HG02588 (cell line): ENCODE measurements around the gene ARHGEF28.

Experiments
- ATAC-seq: cut with Tn5 transposase; IDR thresholded peaks from one replicate; pipeline ENCODE4 v1.9.1; 2021; ENCODE audit warnings: mild to moderate bottlenecking, moderate library complexity; ENCODE audit not compliant: unreplicated experiment

Gene ARHGEF28

GRCh38 chr5:73652391-73652790, 26.4 kb downstream of the ARHGEF28 start:
- no peak for ATAC-seq

GRCh38 chr5:73654171-73654811, 28.3 kb downstream of the ARHGEF28 start:
- ATAC-seq, result peak; percentile 56

DNA sequence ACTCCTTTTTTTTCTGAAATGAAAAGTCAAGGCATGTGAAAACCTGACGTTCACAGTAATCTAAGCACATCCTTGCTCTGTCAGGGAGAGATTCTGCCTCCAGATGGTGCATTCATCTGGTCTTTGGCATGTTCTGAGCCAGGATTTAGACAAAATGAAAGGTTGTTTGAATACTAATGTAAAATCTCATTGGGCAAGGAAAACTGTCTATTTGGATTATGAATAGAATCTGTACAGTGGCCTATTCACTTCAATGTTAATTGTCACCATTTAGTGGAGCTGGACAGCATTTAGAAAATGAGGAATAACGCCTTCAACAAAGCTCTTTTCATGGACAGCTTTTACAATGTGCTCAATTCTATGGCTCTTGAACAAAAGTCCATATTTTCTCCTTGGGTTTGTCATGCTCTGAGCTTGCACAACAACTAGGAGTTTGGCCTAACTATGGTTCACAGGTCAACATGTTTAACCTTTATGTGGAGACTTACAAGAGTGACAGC, 28.9 kb downstream of the ARHGEF28 start:
- ATAC-seq, result no peak

DNA sequence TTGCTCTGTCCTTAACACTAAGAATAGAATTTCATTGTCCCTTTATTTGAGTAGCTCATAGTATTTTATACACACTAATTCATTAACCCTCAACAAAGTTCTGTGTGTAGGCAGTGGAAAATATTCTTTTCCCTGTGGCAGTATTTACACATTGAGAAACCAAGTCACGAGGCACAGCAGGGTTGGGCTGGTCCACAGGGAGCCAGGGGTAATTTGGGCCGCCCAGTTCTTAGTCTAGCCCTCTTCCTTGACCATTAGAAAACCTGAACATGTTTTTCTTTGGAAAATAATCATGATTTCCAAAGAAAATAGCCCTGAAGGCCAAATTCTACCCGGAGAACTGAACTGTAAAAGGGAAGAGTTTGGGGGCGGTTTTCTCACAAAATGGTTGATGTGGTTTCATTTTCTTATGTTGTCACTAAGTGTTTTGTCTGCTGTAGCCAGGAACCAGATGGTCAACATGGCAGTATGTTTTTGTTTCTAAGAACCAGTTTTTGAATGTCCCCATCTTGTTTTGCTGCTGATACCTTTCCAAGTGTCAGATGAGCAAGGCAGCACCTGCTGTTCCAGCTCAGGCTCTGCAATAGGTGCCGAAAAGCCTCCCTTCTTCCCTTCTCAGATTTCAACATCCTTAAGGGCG, 29.6 kb downstream of the ARHGEF28 start:
- ATAC-seq, result no peak

GRCh38 chr5:73661753-73662152, 35.8 kb downstream of the ARHGEF28 start:
- no peak for ATAC-seq

DNA sequence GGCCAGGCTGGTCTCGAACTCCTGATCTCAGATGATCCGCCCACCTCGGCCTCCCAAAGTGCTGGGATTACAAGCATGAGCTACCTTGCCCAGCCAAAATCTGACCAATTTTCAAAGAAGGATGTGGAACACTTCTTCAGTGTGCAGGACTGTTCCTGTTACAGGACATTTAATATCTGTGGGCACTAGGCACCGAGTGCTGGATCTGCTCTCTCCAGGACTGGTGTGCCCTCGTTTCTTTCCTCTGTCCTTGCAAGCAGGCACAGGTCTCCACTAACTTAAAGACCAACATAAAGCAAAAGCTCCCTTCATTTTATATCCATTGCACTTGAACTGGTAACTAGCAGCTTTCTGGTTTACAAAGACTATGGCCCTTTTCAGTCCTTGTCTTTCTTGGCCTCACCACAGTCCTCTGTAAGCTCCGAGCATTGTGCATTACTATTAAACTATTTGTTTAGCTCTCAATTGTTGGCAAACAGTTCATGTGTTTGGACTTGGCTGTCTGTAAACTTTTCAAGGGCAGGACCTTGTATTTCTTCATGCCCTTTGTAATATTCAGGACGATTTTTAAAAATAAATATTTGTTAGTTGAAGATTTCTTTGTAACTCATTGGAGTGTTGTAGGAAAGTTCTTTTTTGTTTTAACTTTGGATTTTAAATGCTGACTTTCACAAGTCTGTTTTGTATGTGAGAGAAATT, 37.3 kb downstream of the ARHGEF28 start:
- no peak for ATAC-seq

DNA sequence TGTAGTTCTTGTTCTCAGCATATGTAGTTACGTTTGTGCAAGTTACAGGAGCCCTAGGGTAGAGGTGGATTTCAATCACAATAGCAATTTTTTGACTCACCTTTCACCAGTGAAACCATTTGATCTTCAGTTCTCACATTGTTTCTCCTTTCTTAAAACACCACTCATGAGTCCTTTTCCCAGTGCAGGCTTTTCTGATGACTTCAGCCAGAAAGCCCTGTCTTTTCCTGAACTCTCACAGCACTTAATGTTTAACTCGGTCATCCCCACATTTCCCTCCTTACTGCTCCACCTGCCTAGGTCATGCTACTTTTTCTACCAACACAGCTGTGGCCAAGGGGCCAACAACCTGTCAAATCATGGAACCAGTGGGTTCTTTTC, 37.9 kb downstream of the ARHGEF28 start:
- ATAC-seq, result peak; percentile 56

DNA sequence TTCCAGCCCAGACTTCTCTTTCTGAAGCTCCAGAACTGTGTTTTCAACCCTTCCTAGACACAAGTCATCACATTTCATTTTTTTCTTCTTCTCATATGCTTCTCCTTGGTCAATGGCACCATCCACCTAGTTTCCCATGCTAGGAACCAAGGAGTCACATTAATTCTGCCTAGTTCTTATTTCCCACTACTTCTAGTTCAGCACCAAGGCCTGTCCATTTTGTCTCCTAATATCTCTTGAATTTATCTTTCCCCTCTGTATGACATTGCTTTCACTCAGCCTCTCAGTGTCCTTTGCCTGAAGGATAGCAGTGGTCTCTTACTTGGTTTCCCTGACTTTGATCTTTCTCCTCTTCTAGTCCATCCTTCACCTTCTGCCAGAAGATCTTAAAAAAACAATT, 38.8 kb downstream of the ARHGEF28 start:
- no peak for ATAC-seq

DNA sequence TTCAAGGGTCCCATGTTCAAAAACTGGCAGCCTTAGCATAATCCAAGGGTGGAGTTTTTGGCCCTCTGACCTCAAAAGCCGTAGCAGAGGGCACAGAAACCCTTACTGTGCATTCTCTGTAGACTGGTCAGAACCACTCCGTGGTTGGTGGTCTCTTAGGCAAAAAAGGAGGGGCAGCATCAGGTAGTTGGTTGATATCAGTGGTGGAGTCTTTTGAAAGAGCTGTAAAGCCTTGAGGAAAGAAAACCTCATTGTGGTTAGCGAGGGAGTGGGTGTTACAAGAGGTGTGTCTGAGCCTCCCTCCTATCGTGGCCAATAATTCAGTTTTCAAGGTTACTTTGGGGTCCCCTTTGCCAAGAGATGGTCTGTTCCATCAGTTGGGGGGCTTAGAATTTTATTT, 40.9 kb downstream of the ARHGEF28 start:
- no peak for ATAC-seq

DNA sequence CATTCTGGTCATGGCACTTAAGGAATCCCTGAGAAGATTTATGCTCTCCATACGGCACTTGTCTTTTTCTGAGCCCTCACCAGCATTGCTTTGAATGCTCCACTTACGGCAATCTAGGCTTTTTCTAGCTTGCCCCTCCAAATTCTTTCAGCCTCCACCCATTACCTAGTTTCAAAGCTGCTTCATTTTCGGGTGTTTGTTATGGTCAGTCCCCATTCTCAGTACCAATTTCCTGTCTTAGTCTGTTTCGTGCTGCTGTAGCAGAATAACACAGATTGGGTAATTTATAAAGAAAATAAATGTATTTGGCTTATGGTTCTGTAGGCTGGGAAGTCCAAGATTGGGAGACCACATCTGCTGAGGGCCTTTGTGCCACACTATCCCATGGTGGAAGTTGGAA, 42.0 kb downstream of the ARHGEF28 start:
- peak; percentile 63 for ATAC-seq

GRCh38 chr5:73668486-73669111, 42.6 kb downstream of the ARHGEF28 start:
- no peak for ATAC-seq

DNA sequence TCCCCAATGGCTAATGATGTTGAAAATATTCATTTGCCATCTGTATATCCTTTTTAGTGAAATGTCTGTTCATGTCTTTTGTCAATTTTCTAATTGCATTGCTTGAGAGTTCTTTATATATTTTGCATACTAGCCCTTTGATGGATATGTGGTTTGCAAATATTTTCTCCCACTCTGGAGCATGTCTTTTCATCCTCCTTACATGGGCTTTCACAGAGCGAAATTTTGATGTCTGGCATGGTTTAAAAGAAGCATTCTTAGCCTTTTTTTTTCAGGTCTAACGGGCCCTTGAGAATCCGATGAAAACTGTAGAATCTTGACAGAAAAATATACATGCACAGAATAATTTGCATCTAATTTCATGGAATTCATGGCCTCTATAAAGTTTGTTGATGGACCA, 44.7 kb downstream of the ARHGEF28 start:
- no peak for ATAC-seq

DNA sequence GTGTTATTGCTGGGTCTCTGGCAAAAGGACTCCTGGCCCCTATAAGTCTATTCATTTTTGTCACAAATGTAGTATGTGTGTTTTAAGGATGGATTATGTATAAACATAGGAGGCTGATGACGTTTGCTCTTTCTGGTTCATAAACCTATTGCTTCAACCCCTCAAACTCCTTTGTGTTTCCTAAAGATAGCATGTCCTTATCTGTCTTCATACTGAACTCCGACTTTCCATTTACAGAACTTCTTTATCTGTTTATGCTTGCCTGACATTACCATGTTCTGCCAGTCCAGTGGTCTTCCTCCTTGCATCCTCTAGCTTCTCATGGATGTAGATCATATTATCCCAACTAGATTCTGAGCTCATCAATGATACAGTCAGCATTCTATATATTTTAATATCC, 46.1 kb downstream of the ARHGEF28 start:
- no peak for ATAC-seq

DNA sequence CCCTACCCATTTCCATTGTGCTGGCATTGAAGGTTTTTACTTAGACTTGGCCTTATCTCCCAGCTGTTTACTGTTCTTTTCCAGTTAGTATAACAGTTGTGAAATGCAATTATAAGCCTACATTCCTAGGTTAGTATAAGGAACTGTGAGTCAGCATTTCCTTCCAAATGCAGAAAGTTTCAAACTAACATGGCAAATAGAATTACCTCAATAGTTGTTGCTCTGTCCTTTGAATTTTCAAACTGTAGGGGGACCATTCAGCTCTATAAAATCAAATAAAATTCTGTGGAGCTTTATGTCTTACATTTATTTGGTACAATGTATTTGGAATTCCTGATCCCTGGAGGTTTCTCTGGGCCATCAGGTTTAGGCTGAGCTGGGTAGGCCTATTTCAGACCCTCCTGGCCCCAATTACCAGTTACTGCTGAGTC, 47.2 kb downstream of the ARHGEF28 start:
- no peak for ATAC-seq

DNA sequence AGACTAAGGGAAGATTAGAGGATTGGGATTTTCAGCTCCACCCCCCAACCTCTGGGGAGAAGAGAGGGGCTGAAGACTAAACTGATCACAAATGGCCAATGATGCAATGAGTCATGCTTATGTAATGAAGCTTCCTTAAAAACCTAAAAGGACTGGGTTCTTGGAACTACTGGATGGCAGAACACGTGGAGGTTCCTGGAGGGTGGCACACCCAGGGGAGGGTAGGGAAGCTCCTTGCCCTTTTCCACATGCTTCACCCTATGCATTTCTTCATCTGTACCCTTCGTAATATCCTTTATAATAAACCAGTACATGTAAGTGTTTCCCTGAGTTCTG, 48.6 kb downstream of the ARHGEF28 start:
- ATAC-seq, result no peak

- no peak for ATAC-seq
Observed at GRCh38 chr5:73678322-73678740, 52.3 kb downstream of the ARHGEF28 start.

- ATAC-seq, result no peak
Observed at GRCh38 chr5:73678807-73679206, 52.8 kb downstream of the ARHGEF28 start.

GRCh38 chr5:73682176-73682575, 56.2 kb downstream of the ARHGEF28 start:
- no peak for ATAC-seq

DNA sequence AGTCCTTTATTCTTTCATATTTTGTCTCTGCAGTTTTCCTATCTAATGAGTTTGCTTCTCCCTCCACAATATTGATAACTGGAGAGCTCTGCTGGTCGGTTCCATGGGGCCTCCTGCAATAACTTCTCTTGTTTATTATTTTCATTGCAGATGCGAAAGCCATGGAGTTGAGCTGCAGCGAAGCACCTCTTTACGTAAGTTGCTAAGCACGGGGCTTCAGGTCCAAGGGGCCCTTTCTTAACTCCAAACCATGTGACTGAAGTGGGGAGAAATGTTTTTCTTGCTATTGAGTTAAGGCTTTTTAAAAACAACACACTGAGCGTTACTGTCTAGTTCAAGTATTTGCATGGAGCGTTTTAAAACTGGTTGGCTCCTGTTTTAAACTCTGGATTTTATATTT, 58.7 kb downstream of the ARHGEF28 start:
- no peak for ATAC-seq

- ATAC-seq, result no peak
Observed at GRCh38 chr5:73686912-73687311, 60.9 kb downstream of the ARHGEF28 start.

- peak; percentile 55 for ATAC-seq
Observed at GRCh38 chr5:73687357-73687756, 61.4 kb downstream of the ARHGEF28 start.

DNA sequence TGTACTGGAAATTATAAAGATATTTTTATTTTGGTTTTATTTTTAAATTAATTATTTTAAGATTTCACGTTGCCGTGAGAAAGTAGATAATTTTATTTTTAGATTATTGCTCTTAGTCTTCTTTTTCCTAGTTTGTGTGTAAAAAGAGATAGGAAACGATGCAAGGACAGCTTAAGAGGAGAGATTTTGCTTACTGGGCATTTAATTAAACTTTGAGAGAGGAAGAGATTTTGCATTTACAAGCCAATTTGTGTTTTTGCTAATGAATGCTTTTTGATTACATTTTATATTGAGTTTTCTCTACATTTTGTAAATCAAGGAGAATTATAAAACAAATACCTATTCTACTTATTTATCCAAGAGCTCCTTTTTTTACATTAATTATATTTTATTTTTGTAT, 64.0 kb downstream of the ARHGEF28 start:
- no peak for ATAC-seq
